Right kidney (tissue), 1 donor: ENCODE results near the gene CSF2RB.

ENCODE experiments used
- DNase-seq: peaks from one replicate; pipeline ENCODE4 v3.0.0-alpha.2; 2016

The CSF2RB gene

DNA sequence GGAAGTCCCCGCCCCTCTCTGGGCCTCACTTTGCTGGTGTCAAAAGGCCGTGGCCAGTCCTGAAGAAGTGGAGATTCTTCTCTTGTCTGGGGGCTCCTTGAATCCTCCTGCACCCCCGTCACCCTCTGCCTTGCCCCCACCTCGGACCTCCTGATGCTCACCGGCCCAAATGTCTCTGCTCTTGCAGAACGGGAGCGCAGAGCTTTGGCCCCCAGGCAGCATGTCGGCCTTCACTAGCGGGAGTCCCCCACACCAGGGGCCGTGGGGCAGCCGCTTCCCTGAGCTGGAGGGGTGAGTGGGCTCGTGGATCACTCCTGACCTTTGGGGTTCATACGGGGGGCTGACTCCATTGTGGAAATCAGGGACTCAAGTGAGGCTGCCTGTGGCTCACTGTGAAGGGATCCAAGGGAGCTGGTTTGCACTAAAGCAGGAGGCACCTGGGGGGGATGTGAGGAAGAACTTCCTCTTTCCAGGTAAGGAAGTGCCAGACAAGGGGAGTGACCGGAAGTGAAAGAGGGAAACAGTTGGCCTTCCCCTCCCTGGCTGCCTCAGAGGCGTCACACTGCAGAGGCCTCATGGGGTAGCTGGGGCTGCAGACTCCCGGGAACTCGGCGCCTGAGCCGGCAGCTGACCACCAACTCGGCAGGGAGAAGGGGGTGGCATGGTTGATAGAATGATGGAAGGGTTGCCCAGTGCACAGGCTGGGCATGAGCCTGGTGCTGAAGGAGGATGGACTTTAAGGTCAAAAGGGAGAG, 23.1 kb downstream of the CSF2RB start:
- DNase-seq = no peak

DNA sequence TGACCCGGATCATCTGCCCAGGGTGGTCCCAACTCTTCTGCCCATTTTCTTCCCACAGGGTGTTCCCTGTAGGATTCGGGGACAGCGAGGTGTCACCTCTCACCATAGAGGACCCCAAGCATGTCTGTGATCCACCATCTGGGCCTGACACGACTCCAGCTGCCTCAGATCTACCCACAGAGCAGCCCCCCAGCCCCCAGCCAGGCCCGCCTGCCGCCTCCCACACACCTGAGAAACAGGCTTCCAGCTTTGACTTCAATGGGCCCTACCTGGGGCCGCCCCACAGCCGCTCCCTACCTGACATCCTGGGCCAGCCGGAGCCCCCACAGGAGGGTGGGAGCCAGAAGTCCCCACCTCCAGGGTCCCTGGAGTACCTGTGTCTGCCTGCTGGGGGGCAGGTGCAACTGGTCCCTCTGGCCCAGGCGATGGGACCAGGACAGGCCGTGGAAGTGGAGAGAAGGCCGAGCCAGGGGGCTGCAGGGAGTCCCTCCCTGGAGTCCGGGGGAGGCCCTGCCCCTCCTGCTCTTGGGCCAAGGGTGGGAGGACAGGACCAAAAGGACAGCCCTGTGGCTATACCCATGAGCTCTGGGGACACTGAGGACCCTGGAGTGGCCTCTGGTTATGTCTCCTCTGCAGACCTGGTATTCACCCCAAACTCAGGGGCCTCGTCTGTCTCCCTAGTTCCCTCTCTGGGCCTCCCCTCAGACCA, 24.0 kb downstream of the CSF2RB start:
- DNase-seq = no peak

DNA sequence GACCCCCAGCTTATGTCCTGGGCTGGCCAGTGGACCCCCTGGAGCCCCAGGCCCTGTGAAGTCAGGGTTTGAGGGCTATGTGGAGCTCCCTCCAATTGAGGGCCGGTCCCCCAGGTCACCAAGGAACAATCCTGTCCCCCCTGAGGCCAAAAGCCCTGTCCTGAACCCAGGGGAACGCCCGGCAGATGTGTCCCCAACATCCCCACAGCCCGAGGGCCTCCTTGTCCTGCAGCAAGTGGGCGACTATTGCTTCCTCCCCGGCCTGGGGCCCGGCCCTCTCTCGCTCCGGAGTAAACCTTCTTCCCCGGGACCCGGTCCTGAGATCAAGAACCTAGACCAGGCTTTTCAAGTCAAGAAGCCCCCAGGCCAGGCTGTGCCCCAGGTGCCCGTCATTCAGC, 24.6 kb downstream of the CSF2RB start:
- DNase-seq = no peak

DNA sequence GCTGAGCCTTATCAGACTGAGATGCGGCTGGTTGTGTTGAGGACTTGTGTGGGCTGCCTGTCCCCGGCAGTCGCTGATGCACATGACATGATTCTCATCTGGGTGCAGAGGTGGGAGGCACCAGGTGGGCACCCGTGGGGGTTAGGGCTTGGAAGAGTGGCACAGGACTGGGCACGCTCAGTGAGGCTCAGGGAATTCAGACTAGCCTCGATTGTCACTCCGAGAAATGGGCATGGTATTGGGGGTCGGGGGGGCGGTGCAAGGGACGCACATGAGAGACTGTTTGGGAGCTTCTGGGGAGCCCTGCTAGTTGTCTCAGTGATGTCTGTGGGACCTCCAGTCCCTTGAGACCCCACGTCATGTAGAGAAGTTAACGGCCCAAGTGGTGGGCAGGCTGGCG, 25.5 kb downstream of the CSF2RB start:
- DNase-seq = no peak

DNA sequence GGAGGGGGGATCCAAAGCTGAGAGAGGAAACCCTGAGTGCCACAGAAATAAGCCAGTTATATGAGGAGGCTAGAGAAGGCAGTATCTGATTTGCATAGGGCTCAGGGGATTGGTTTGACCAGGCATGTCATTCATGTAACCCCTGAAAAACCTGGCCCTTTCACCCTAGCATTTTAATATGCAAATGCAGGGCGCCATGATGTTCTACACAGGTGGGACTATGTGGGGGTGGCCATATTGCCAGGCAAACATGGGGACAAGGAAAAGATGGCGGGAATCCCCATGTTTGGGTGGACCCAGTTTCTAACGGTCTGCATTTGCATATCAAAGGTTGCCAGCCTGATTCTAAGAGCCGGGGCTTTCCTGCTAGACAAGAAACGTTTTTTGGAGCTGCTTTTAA, 27.2 kb downstream of the CSF2RB start:
- DNase-seq = no peak

DNA sequence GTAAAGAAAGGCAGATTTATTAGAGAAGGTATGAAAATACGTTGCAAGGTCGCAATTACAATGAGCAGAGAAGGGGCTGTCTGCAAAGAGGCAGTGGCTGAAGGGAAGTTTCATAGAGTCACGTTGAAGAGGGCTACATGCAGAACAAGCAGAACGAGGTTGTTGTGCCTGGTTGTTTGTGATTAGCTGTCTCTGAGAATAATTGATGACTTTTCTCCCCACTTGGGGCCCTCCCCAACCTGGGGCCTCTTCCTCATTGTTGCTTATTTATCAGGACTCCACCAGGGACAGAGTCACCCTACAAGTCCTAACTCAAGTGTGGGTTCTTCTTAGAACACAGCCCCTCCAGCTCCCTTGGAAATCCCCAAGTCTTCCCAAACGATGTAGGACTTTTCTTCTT, 29.1 kb downstream of the CSF2RB start:
- no peak for DNase-seq

DNA sequence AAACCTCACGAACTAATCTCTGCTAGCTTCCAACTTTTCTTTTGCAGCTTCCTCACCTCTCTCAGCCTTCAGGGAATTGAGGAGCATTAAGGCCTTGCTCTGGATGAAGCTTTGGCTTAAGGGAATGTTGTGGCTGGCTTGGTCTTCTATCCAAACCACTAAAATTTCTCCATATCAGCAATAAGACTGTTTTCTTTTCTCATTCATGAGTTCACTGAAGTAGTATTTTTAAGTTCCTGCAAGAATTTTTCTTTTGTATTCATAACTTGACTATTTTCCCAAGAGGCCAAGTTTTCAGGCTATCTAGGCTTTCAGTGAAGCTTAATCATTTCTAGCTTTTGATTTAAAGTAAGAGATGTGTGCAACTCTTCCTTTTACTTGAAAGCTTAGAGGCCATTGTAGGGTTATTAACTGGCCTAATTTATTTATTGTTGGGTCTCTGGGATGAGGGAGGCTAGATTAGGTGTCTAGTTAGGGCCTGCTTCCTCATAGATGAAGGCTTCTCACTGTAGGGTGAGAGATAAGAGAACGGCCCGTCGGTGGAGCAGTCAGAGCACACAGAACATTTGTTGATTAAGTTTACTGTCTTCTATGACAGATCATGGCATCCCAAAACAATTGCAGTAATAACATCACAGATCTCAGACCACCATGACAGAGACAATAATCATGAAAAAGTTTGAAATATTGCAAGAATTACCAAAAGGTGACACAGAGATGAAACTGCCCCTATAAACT, 33.2 kb downstream of the CSF2RB start:
- no peak for DNase-seq

DNA sequence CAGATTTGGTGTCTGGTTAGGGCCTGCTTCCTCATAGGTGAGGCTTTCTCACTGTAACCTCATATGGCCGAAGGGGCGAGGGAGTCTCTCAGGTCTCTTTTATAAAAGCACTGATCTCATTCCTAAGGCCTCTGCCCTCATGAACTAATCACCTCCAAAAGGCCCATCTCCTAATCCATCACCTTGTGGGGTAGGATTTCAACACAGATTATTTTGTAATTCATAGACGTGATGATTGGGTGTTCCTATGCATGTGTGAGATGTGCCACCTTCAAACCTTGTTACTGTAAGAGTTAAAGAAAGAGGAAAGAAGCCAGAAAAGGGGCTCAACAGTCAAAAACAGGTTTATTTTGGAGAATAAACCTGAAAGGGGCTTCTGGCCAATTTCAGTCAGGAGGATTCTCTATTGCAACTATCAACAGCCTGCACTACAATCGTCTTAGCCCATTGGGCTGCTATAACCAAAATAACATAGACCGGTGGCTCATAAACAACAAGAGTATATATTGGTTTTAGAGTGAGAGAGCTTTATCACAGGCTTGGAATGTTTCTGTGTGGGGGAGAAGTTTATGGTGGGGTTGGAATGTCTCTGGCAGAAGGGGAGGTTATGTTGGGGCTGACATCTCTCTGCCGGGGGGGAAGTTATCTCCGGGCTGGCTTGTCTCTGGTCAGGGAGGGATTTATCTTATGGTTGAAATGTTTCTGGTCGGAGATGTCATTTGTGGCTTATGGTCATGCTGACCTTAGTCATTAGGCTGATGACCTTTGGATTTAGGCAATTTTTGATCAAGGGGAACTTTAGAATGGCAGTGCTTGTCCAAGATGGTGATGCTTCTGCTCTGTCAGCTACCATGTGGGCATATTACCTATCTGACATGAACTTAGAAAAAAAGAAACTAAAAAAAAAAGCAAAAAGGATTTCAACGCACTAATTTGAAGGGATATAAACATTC, 35.1 kb downstream of the CSF2RB start:
- DNase-seq = no peak

DNA sequence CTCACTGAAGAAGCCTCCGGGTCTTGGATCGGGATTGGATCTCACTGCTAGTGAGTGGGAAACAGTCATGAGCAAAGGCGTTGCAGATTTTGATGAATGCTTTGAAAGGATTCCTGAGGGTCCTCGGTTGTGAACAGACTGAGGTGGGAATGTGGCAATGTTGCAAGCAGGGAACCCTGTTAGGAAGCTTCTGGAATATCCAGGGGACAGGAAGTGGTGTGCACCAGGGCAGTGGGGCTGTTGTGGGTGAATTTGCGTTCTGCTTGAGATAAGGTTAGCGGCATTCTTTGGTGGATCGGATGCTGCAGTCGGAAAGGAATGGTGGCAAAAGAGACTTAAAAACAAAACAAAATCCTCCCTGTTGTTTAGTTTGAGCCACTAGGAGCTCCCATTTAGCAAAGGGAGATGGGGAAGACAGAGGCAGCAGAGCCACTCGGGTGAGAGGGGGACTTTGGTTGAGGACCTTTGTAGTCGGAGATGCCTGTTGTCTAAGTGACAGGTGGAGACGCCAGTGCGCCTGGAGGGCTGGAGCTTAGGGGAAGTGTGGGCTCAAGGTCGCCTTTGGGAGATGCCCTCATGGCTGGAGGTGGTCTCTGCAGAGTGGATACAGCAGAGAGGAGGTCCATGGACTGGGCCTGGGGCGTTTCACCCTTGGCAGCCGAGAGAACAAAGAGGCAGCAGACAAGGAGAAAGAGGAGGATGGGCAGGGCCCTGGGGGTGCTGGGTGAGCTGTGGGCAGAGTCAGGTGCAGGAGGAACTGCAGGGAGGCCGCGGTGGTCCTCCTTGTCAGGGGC, 37.6 kb downstream of the CSF2RB start:
- no peak for DNase-seq

DNA sequence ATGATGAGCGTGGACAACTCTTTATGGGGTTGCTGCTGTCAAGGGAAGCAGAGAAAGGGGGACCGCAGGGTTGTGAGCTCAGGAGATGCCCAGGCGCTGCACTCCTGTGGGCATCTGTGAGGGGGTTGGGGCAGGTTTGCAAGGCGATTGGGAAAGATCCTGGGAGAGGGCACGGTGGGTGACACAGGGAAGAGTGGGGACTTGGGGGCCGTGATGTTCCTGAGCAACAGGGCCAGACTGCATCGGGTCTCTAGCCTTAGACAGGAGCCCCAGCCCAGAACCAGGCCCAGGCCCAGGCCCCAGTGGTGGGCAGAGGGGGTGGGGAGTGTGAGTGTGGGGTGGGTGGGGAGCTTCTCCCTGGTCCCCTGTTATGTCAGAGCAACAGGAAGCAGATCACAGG, 38.3 kb downstream of the CSF2RB start:
- no peak for DNase-seq

DNA sequence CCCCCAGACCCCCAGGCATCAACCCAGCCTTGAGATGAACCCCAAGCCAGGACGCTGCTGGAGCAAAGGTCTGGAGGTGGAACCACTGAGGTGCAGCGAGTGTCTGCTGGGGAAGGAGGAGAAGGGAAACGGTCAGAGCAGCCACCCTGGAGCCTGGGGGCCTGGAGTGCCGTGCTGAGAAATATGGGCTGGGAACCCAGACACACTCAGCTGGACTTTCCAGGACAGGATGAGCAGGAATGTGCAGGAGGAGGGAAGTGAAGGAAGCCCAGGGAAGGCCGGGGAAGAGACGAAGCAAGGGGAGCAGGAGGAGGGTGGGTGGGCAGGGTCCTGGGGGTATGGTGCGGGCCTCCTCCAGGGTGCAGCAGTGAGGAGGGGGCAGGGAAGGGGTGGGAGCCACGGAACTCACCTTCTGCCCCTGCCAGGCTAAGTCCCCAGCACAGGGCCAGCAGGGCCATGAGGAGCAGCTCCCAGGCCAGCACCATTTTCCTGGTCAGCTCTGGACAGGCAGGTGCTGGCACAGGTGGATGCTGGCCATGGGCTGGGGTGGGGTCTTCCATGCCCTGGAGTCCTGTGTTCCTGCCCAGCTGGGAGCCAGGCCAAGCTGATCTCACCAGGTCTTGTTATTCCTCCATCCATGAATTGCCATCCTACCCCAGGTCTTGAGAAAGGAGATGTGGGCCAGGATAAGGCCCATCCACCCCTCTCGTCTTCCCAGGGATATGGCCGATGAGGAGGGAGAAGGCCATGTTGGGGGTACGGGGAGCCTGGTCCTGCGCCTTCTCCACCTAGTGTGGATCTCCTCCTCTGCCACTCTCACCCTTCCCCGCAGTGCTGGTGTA, 40.0 kb downstream of the CSF2RB start:
- DNase-seq = no peak

DNA sequence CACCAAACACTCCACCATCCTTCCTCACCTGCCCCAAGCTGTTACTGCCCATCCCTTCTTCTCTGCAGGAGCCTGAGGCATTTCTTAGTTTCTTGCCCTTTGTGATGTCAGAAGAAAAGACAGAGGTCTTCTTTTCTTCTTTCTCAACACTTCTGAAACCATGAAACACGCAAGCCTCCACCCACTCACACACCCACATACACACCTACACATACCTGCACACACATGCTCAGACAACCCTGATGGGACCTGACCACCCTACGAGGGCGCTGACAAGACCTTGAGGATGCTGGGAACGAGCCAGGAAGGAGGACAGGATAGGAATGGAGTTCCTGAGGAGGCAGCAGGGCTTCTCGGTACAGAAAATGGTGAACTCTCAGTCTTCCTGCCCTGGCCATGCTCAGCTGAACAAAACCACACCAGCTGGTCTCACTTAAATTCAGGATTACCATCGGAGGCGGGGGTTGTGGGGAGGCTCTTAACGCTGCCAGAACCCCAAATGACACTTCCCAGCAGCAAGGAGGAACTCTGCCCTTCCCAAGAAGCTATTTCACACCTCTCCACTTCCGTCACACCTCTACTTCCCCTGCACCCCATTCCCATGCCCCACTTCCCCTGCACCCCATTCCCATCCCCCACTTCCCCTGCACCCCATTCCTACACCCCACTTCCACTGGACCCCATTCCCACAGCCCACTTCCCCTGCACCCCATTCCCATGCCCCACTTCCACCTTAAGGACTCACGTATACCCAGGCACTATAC, 41.0 kb downstream of the CSF2RB start:
- DNase-seq = no peak

DNA sequence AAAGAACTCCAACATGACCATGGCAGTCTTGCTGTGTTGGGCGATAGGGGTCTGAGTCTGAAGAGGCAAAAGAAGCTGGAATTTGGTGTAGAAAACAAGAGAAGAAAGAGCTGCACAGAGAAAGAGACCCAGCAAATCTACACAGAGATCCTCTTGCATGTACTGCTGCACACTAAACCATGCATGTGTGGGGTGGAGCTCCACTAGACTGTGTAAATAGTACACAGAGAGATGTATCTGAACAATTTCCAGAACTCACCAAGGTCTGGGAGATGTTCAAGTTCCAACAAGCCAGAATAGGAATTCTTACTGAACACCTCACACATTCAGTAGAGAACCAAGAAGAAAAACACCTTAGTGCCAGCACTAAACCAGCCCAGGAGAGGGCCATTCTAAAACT, 42.3 kb downstream of the CSF2RB start:
- DNase-seq = no peak

DNA sequence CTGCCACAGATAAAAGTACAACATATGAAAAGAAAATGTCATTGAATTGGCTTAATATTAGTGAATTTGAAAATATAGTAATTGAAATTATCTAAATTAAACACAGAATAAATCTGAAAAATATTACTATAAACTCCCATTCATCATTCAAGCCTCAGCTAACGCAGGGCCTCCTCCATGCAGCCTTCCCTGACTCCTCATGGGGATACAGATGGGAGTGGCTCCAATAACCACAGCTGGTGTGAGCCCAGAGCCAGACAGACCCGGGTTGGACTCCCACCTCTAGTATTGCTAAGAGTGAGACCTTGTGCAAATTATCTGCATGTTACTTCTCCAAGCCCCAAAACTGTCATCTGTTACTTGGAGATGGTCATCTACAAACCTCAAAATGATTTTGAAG, 44.9 kb downstream of the CSF2RB start:
- no peak for DNase-seq

DNA sequence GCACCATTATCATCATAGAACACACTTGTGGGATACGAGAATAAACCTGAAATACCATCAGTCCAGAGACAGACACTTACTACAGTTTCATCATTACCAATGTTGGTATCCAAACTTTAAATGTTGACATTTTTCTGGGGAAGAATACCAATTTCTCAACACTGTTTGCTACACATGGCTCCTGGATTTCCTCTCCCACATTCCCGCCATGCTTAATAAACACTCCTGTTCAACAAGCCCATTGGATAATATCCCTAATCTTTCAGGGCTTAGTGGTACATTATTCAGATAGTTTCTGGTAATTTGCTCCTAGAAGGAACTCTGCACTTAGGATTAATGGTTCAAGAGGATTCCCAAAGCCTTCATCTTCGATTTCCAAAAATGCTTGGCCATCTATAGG, 48.2 kb downstream of the CSF2RB start:
- DNase-seq = no peak

DNA sequence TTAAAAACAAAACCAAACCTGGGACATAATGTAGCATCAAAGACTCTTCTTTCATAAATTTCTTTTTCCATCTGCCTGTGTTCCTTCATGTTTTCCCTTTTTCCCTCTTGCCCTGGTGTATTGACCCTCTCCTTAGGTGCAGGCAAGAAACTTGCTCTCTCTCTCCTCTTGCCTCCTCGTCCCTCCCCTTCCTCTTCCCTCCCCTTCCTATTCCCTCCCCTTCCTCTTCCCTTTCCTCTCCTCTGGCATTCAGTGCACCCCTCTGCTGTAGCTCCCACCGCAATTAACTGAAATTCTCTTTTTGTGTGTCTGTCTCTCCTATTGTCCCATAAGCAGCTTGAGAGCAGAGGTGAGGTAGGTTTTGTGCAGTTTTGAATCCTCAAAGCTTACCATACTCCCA, 49.9 kb downstream of the CSF2RB start:
- no peak for DNase-seq

DNA sequence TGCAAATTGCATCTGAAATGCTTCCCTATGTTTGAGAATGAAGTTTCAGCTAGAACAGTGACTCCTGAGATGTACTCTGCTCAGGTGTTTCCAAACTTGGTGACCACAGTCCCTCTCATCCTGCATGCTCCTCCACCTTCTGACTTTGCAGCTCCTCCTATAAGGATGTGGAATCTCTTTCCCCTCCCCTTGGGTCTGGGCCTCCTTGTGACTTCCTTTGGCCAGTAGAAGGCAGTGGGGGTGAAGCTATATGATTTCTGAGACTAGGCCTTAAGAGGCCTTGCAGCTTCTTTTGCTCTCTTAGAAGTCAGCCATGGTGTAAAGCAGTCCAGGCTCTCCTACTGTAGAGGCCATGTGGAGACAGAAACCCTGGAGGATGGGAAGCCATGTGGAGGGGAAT, 50.7 kb downstream of the CSF2RB start:
- no peak for DNase-seq

DNA sequence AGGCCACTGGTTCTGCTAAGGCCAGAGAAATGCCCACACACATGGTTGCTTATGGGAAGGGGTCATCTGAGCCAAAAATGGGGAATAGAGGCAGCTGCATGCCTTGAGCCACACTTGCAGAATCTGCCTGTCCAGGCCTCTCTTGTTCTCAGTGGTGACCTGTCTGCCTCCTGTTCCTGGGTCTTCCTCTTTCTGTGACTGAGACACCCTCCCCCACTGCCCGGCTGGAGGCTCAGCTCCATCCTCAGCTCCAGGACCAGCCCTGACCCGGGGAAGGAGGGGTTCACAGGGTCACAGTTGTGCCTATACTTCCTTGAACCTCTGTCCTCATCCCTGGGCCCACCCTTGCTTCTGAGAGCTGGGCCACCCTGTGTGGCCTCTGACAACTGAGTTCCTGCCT, 52.3 kb downstream of the CSF2RB start:
- DNase-seq = no peak

DNA sequence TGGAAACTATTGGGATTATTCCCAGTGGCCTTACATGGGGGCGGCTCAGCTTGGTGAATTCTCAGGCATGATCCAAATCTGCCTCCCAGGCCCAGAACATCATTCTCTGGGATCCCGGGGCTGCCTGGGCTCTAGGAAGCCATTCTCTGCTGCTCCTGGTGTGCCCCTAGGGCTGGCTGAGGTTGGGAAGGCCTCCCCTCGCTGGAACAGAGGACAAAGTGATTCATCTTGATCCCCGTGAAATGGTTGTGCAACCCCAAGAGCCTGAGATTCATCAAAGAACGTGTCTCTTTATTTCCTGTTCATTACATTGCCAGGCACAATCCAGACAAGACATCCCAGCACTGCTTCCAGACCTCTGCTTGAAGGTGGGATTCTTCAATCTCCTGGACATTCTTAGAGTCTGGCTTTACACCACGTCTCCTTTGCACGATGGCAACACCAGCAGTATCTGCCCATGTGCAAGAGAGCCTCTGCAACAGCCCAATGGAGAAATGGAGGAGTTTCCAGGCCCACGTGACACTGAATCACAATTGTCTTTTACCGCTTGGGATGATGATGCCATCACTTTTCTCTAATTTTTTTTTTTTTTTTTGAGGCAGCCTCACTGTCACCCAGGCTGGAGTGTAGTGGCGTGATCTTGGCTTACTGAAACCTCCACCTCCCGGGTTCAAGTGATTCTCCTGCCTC, 53.6 kb downstream of the CSF2RB start:
- no peak for DNase-seq
